HG03139 (cell line): ENCODE measurements around the gene CMTM1.
A peak's percentile ranks its signal among the peaks of the same experiment; 100 is the strongest.

ENCODE experiments used
- ATAC-seq: cut with Tn5 transposase; IDR thresholded peaks from one replicate; pipeline ENCODE4 v1.9.1; 2021; ENCODE audit not compliant: unreplicated experiment

Gene CMTM1

GRCh38 chr16:66537236-66537635 lies 29.0 kb upstream of the CMTM1 start:
- no peak for ATAC-seq

DNA sequence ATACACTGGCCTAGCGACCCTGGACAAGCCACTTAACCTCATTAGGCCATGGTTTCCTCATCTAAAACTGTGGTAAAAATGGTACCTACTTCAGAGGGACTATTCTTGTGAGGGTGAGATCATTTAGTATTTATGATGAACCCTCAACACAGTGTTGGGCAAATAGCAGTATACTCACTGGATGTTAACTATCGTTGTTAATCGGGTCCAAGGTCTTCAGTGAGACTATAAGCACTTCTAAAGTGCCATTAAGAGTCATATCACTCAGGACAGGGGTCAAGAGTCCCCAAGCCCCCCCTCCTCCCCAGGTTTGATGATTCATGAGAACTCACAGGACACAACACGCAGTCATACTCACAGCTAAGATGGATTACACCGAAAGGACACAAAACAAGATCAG lies 27.3 kb upstream of the CMTM1 start:
- ATAC-seq = no peak

DNA sequence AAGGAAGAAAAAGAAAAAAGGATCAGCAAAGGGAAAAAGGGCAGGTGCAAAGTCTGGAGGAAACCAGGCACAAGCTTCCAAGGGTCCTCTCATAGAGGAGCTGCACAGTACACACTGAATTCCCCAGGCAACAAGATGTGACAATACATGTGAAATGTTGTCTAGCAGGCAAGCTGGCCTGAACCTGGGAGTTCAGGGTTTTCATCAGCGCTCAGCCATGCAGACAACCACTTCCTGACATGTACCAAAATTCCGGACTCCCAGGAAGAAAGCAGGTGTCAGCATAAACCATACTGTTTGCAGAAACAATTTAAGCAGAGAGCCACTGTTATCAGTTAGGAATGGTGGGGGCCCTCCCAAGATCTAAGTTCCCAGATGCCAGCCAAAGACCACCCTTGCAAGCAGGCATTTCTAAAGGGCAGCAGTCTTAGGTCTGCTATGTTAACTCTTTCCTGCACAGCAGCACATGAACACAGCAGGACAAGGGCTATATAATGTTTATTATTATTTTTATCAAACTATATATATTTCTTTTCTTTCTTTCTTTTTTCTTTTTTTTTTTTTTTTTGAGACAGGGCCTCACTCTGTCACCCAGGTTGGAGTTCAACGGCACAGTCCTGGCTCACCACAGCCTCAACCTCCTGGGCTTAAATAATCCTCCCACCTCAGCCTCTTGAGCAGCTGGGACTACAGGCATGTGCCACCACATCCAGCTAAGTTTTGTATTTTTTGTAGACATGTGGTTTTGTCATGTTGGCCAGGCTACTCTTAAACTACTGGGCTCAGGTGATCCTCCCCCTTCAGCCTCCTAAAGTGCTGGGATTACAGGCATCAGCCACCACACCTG lies 26.4 kb upstream of the CMTM1 start:
- ATAC-seq = no peak

- no peak for ATAC-seq
These were observed 24.6 kb upstream of the CMTM1 start for GRCh38 chr16:66541388-66542355.

GRCh38 chr16:66542396-66542795 lies 23.8 kb upstream of the CMTM1 start:
- ATAC-seq = no peak

DNA sequence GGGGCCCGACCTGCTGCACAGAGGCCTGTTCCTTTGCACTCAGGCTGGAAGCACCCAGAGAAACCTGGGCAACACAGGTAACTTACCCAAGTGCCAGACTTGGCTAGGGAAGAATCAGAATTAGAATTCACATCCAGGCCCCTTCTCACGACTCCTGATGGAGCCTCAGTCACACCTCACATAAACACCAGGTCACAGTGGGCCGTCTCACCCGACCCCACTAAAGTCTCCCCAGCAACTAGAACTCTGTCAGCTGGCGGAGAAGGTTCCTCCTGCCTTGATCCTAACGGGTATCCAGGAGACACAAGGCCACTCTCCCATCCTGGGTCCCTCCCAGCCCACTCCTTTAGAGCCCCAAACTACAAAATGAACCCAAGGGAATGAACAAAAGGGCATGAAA lies 22.7 kb upstream of the CMTM1 start:
- ATAC-seq = no peak

DNA sequence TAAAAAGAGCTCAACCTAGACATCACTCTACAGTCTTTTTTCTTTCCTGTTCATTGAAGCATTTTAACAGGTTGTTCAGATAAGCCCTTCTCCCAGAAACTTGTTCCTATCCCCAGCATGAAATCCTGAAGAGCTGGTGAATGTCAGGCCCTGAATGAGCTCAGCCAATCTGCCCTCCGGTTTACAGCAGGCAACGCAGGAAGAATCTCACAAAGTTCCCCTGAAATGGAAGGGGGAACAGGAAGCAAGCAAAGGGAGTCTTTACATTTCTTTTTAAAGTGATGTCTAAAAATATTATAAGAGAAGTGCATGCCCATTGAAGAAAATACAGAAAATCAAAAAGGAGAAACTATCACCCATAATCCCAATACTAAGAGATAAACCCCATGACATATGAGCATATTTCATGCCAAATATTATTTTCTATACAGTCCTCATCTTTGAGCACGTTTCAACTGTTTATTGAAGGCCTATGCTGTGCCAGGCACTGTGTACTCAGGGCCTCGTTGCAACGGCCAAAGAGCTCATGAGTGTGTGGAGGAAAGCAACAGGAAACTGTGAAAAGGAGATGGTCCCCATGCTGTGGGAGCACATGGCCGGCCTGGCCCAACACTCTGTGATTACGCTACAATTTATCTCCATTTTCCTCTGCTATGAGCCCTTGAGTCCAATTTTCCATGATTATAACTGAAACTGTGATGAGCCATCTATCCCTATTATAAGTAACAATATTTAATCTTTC lies 22.1 kb upstream of the CMTM1 start:
- ATAC-seq = no peak

- ATAC-seq = no peak
These were observed 18.9 kb upstream of the CMTM1 start for GRCh38 chr16:66547101-66547989.

DNA sequence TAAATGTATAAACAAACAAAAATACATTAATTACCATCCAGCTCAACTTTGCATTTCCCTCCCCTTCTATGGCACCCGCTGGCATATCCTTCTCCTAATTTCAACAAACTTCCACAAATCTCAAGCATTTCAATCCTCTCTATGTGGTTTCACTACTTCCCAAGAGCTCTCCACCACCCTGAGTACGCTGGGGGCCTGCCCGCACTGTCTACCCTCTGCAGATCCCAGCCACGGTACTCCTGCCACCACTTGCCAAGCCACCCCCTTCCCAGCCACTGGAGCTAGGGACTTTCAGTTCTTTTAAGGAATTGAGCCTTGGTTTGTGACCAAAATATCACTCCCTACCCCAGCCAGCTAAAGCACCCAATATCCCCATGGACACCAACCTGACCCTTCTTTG lies 18.2 kb upstream of the CMTM1 start:
- ATAC-seq = no peak

- no peak for ATAC-seq
These were observed 17.4 kb upstream of the CMTM1 start for GRCh38 chr16:66548868-66549267.

GRCh38 chr16:66549284-66550131 lies 16.7 kb upstream of the CMTM1 start, which contains the start of gene TK2:
TK2 (minus strand) TSS chr16:66550122; CDS start chr16:66550061, 61 bp downstream.
- no peak for ATAC-seq

GRCh38 chr16:66551348-66551759 lies 14.9 kb upstream of the CMTM1 start:
- ATAC-seq = no peak

- no peak for ATAC-seq
These were observed 14.4 kb upstream of the CMTM1 start for GRCh38 chr16:66551788-66552285.

- ATAC-seq = peak; percentile 70
These were observed 13.7 kb upstream of the CMTM1 start, which contains the start of gene CKLF for GRCh38 chr16:66552286-66553177. CKLF (plus strand) TSS chr16:66552576; CDS start chr16:66552716, 140 bp downstream.

GRCh38 chr16:66553223-66553622 lies 13.0 kb upstream of the CMTM1 start:
- ATAC-seq = no peak

DNA sequence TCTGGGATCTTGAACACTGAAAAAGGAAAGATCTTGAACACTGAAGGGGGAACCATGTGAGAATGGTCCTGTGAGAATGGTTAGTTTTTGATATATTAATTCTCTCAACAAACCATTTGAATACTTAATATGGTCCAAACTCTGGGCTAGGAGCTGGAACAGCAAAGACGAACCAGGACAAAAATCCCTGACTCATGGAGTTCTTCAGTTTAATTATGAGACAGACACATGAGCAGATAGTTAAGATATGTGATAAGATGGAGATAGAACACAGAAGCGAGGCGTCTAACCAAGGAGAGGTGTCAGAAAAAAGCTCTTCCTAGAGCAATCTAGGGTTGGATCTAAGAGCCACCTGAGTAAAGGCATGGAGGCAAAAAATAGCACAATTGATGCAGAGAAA lies 12.2 kb upstream of the CMTM1 start:
- no peak for ATAC-seq

GRCh38 chr16:66554495-66554894 lies 11.7 kb upstream of the CMTM1 start:
- ATAC-seq = no peak

- ATAC-seq = no peak
These were observed 6.1 kb upstream of the CMTM1 start for GRCh38 chr16:66560107-66560506.
